Activated B cell treated with CpG ODN at 0.5 μM for 24 hours (primary cell): ENCODE measurements around the gene SLC19A1. TPM values are rescaled to one million over a fixed set of nuclear protein-coding genes. Genes with fewer than 3 reads are reported as not detected.
"Not testable (repeated sequence)": the region's sequence is repeated elsewhere in the genome, so short reads cannot be mapped to it uniquely, and the experiment has no call there.

Experiments
- ATAC-seq: fragments of 200-7000 bp; cut with Tn5 transposase; one replicate; pipeline ENCODE4 v1.10.0; 2021; ENCODE audit warnings: low read depth, mild to moderate bottlenecking, moderate library complexity
- CTCF ChIA-PET: fragments of 350-600 bp; sonication (Branson Sonifier 250); formaldehyde crosslinking; loops from one replicate; lab custom pipeline; 2021; ENCODE audit warnings: antibody characterized with exemption; lab: Charles Lee
- POLR2A ChIA-PET: fragments of 350-600 bp; sonication (Branson Sonifier 250); formaldehyde crosslinking; loops from one replicate; lab custom pipeline; 2021; ENCODE audit warnings: antibody characterized with exemption; lab: Charles Lee
- DNase-seq: peaks from one replicate; pipeline ENCODE4 v3.0.0; 2022
- H3K27ac Mint-ChIP-seq: one replicate; pipeline ENCODE4 v1.8.0; 2020; ENCODE audit warnings: mixed read lengths
- H3K27me3 Mint-ChIP-seq: one replicate; pipeline ENCODE4 v1.8.0; 2021; ENCODE audit warnings: mixed read lengths
- H3K36me3 Mint-ChIP-seq: one replicate; pipeline ENCODE4 v1.8.0; 2021; ENCODE audit warnings: low read depth, mixed read lengths
- H3K4me1 Mint-ChIP-seq: one replicate; pipeline ENCODE4 v1.8.0; 2021; ENCODE audit warnings: mixed read lengths
- H3K4me3 Mint-ChIP-seq: one replicate; pipeline ENCODE4 v1.8.0; 2020; ENCODE audit warnings: mild to moderate bottlenecking, mixed read lengths
- H3K9me3 Mint-ChIP-seq: one replicate; pipeline ENCODE4 v1.8.0; 2020; ENCODE audit warnings: mixed read lengths
- intact Hi-C: fragments of 100-400 bp; cut with micrococcal nuclease; formaldehyde crosslinking; loops from one replicate; pipeline ENCODE4 v1.15.1; 2024
- total RNA-seq: library from RNA; stranded (reverse); gene quantifications from 2 replicates; pipeline ENCODE4 v1.2.3, GENCODE V29; 2022
- TF ChIP-seq, protein P1 (sequence below): fragments of 200-600 bp; IDR thresholded peaks from one replicate; pipeline ENCODE4 v1.8.0; 2022; ENCODE audit warnings: antibody characterized with exemption, mild to moderate bottlenecking

The SLC19A1 gene
- total RNA-seq, 1 donor from 2014 or later = 10.7 TPM

- Mint-ChIP-seq H3K4me3 (no peak overlapping the region), H3K4me1 (no peaks in the 10 kb centered on the region), H3K9me3 (peaks cover 5% of the 10 kb centered on the region), H3K27ac (no peak overlapping the region), H3K27me3 (peaks cover 14% of the 10 kb centered on the region), H3K36me3 (no peaks in the 10 kb centered on the region)
- ChIA-PET POLR2A (no interaction called here), CTCF (interaction anchor here (0.6 kb wide), 1 partner anchor 409 kb away, joined by 3 read pairs; no protein-coding TSS in a partner anchor)
- DNase-seq (no peak), ATAC-seq (no peak)
- TF ChIP-seq, protein P1, sequence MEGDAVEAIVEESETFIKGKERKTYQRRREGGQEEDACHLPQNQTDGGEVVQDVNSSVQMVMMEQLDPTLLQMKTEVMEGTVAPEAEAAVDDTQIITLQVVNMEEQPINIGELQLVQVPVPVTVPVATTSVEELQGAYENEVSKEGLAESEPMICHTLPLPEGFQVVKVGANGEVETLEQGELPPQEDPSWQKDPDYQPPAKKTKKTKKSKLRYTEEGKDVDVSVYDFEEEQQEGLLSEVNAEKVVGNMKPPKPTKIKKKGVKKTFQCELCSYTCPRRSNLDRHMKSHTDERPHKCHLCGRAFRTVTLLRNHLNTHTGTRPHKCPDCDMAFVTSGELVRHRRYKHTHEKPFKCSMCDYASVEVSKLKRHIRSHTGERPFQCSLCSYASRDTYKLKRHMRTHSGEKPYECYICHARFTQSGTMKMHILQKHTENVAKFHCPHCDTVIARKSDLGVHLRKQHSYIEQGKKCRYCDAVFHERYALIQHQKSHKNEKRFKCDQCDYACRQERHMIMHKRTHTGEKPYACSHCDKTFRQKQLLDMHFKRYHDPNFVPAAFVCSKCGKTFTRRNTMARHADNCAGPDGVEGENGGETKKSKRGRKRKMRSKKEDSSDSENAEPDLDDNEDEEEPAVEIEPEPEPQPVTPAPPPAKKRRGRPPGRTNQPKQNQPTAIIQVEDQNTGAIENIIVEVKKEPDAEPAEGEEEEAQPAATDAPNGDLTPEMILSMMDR = no peak
- intact Hi-C loops = loop anchor here (5.0 kb wide), 1 partner anchor 895 kb away; the partner anchor contains the start of gene DIP2A
Measured at GRCh38 chr21:45562402-45562801, 20.2 kb upstream of the SLC19A1 start.

- peaks cover 14% of the 10 kb centered on the region for H3K27me3 Mint-ChIP-seq
- ATAC-seq, POLR2A ChIA-PET, CTCF ChIA-PET, H3K9me3 Mint-ChIP-seq, H3K36me3 Mint-ChIP-seq, H3K4me3 Mint-ChIP-seq, H3K4me1 Mint-ChIP-seq, DNase-seq, H3K27ac Mint-ChIP-seq: not testable (repeated sequence)
- intact Hi-C loops = loop anchor here (5.0 kb wide), 1 partner anchor 896 kb away; the partner anchor contains the start of gene DIP2A
Measured at GRCh38 chr21:45561241-45561640, 19.0 kb upstream of the SLC19A1 start.

GRCh38 chr21:45560106-45561021 lies 18.1 kb upstream of the SLC19A1 start:
- no peak overlapping the region for H3K27ac Mint-ChIP-seq
- H3K4me3 Mint-ChIP-seq = no peak overlapping the region
- TF ChIP-seq, protein P1 = no peak
- peaks cover 14% of the 10 kb centered on the region for H3K27me3 Mint-ChIP-seq
- POLR2A ChIA-PET = no interaction called here
- CTCF ChIA-PET = no interaction called here
- ATAC-seq (no peak), DNase-seq (no peak)
- H3K36me3 Mint-ChIP-seq = no peaks in the 10 kb centered on the region
- H3K9me3 Mint-ChIP-seq = peaks cover 5% of the 10 kb centered on the region
- H3K4me1 Mint-ChIP-seq = peaks cover 10% of the 10 kb centered on the region
- intact Hi-C loops = loop anchor here (5.0 kb wide), 1 partner anchor 897 kb away; the partner anchor contains the start of gene DIP2A

- Mint-ChIP-seq H3K27me3 (peaks cover 10% of the 10 kb centered on the region), H3K4me1 (peaks cover 13% of the 10 kb centered on the region), H3K27ac (no peak overlapping the region), H3K36me3 (no peaks in the 10 kb centered on the region), H3K4me3 (no peak overlapping the region), H3K9me3 (peaks cover 5% of the 10 kb centered on the region)
- ATAC-seq = no peak
- peak; percentile 3 for DNase-seq
- TF ChIP-seq, protein P1 = no peak
- intact Hi-C loops = loop anchor here (5.0 kb wide), 1 partner anchor 898 kb away; the partner anchor contains the start of gene DIP2A
- ChIA-PET CTCF (interaction anchor here (1.6 kb wide), 1 partner anchor 37 kb away, joined by 5 read pairs; no protein-coding TSS in a partner anchor), POLR2A (no interaction called here)
Measured at GRCh38 chr21:45559216-45560105, 17.2 kb upstream of the SLC19A1 start.

- Mint-ChIP-seq H3K27me3 (peaks cover 7% of the 10 kb centered on the region), H3K9me3 (no peaks in the 10 kb centered on the region), H3K27ac (no peak overlapping the region), H3K36me3 (no peaks in the 10 kb centered on the region), H3K4me3 (no peak overlapping the region), H3K4me1 (peaks cover 15% of the 10 kb centered on the region)
- TF ChIP-seq, protein P1 = no peak
- DNase-seq (peak; percentile 10), ATAC-seq (no peak)
- ChIA-PET POLR2A (no interaction called here), CTCF (interaction anchor here (1.6 kb wide), 1 partner anchor 38 kb away, joined by 5 read pairs; no protein-coding TSS in a partner anchor)
- intact Hi-C loops = no loop called here
Measured at GRCh38 chr21:45558044-45558721, 15.9 kb upstream of the SLC19A1 start.
